Embryonic facial prominence (tissue), 1 donor: Measurements from ENCODE around the gene SEC14L6.
"Not testable (repeated sequence)": the region's sequence is repeated elsewhere in the genome, so short reads cannot be mapped to it uniquely, and the experiment has no call there.

Source experiments
- DNase-seq: peaks from one replicate; pipeline ENCODE4 v3.0.0-alpha.2; 2016; ENCODE audit errors: extremely low spot score

The SEC14L6 gene

GRCh38 chr22:30546616-30547015 is at the start of gene SEC14L6:
Gene SEC14L6, minus strand, starts transcription at chr22:30546741. Its CDS starts 59 bp downstream, at chr22:30546682.
- no peak for DNase-seq

- no peak for DNase-seq
Observed at GRCh38 chr22:30596199-30596598, 49.7 kb upstream of the SEC14L6 start.

- not testable (repeated sequence) for DNase-seq
Observed at GRCh38 chr22:30592360-30592713, 45.8 kb upstream of the SEC14L6 start.

GRCh38 chr22:30591588-30592359 is 45.2 kb upstream of the SEC14L6 start, which contains the start of gene PES1:
Gene PES1, minus strand, starts transcription at chr22:30591910. Its CDS starts 77 bp downstream, at chr22:30591833.
- DNase-seq: peak; percentile 97

- DNase-seq: no peak
Observed at GRCh38 chr22:30591191-30591587, 44.6 kb upstream of the SEC14L6 start.

GRCh38 chr22:30586414-30586813 is 39.9 kb upstream of the SEC14L6 start:
- no peak for DNase-seq

- DNase-seq: no peak
Observed at GRCh38 chr22:30584441-30584840, 37.9 kb upstream of the SEC14L6 start.

- no peak for DNase-seq
Observed at GRCh38 chr22:30582788-30583545, 36.4 kb upstream of the SEC14L6 start.

GRCh38 chr22:30582051-30582450 is 35.5 kb upstream of the SEC14L6 start:
- no peak for DNase-seq

- no peak for DNase-seq
Observed at GRCh38 chr22:30580896-30581295, 34.4 kb upstream of the SEC14L6 start.

- no peak for DNase-seq
Observed at GRCh38 chr22:30578481-30578880, 31.9 kb upstream of the SEC14L6 start.

- no peak for DNase-seq
Observed at GRCh38 chr22:30575859-30576258, 29.3 kb upstream of the SEC14L6 start.

GRCh38 chr22:30574997-30575671 is 28.6 kb upstream of the SEC14L6 start:
- DNase-seq: no peak

- no peak for DNase-seq
Observed at GRCh38 chr22:30574095-30574981, 27.8 kb upstream of the SEC14L6 start, which contains the start of gene GAL3ST1. Gene GAL3ST1, minus strand, starts transcription at chr22:30574665. Its CDS starts 17,273 bp downstream, at chr22:30557392.

GRCh38 chr22:30573594-30574094 is 27.1 kb upstream of the SEC14L6 start:
- no peak for DNase-seq

GRCh38 chr22:30572840-30573593 is 26.5 kb upstream of the SEC14L6 start:
- DNase-seq: no peak

GRCh38 chr22:30572210-30572609 is 25.7 kb upstream of the SEC14L6 start:
- DNase-seq: no peak

GRCh38 chr22:30569674-30570202 is 23.2 kb upstream of the SEC14L6 start:
- DNase-seq: no peak

GRCh38 chr22:30568137-30568805 is 21.7 kb upstream of the SEC14L6 start:
- no peak for DNase-seq
